ENCODE measurements around the gene NEDD4L. TPM values are rescaled to one million over a fixed set of nuclear protein-coding genes. Genes with fewer than 3 reads are reported as not detected.
"Not testable (repeated sequence)": the region's sequence is repeated elsewhere in the genome, so short reads cannot be mapped to it uniquely, and the experiment has no call there.

Gene NEDD4L
- total RNA-seq, 1 experiment from 2014 or later: 31.7 TPM

GRCh38 chr18:58265489-58265888 is 221.5 kb downstream of the NEDD4L start:
- DNase-seq (ENCODE audit: low read depth in 1 of 2, low spot score in 2 of 2); H3K4me3 ChIP-seq: not testable (repeated sequence)

GRCh38 chr18:58266291-58266690 is 222.3 kb downstream of the NEDD4L start:
- no peaks in the 10 kb centered on the region for H3K27me3 ChIP-seq (replicated peaks)
- H3K4me1 ChIP-seq (replicated peaks): peaks cover 39% of the 10 kb centered on the region
- no peaks in the 10 kb centered on the region for H3K9me3 ChIP-seq (replicated peaks)
- peaks cover 10% of the 10 kb centered on the region for H3K36me3 ChIP-seq
- no peak for DNase-seq (ENCODE audit: low read depth in 1 of 2, low spot score in 2 of 2)
- H3K27ac ChIP-seq: no peak overlapping the region
- no peak overlapping the region for H3K4me3 ChIP-seq

More at GRCh38 chr18:58265489-58265888, 221.5 kb downstream of the NEDD4L start:
- not testable (repeated sequence) for H3K9me3 ChIP-seq (replicated peaks); H3K27ac ChIP-seq; H3K27me3 ChIP-seq (replicated peaks); H3K36me3 ChIP-seq
- peaks cover 36% of the 10 kb centered on the region for H3K4me1 ChIP-seq (replicated peaks)

GRCh38 chr18:58267493-58267892 is 223.5 kb downstream of the NEDD4L start:
- Histone ChIP-seq H3K4me3 (no peak overlapping the region), H3K36me3 (peaks cover 4% of the 10 kb centered on the region; the same call in 1 of the 2 replicates), H3K9me3 (replicated peaks) (no peaks in the 10 kb centered on the region), H3K4me1 (replicated peaks) (peaks cover 39% of the 10 kb centered on the region), H3K27me3 (replicated peaks) (no peaks in the 10 kb centered on the region), H3K27ac (no peak overlapping the region)
- DNase-seq (ENCODE audit: low read depth in 1 of 2, low spot score in 2 of 2): no peak

GRCh38 chr18:58268849-58269248 is 224.8 kb downstream of the NEDD4L start:
- no peak for DNase-seq (ENCODE audit: low read depth in 1 of 2, low spot score in 2 of 2)
- peaks cover 4% of the 10 kb centered on the region; the same call in 1 of the 2 replicates for H3K36me3 ChIP-seq
- no peaks in the 10 kb centered on the region for H3K27me3 ChIP-seq (replicated peaks)
- no peak overlapping the region for H3K4me3 ChIP-seq
- H3K4me1 ChIP-seq (replicated peaks): peaks cover 27% of the 10 kb centered on the region
- no peak overlapping the region for H3K27ac ChIP-seq
- no peaks in the 10 kb centered on the region for H3K9me3 ChIP-seq (replicated peaks)

- Histone ChIP-seq H3K9me3 (replicated peaks) (no peaks in the 10 kb centered on the region), H3K36me3 (peaks cover 7% of the 10 kb centered on the region; the same call in 1 of the 2 replicates), H3K4me1 (replicated peaks) (peaks cover 27% of the 10 kb centered on the region), H3K27ac (no peak overlapping the region), H3K4me3 (no peak overlapping the region), H3K27me3 (replicated peaks) (no peaks in the 10 kb centered on the region)
- no peak for DNase-seq (ENCODE audit: low read depth in 1 of 2, low spot score in 2 of 2)
Measured at GRCh38 chr18:58269931-58270330, 225.9 kb downstream of the NEDD4L start.

GRCh38 chr18:58270396-58270795 is 226.4 kb downstream of the NEDD4L start:
- no peak overlapping the region for H3K27ac ChIP-seq

GRCh38 chr18:58271770-58272169 is 227.7 kb downstream of the NEDD4L start:
- Histone ChIP-seq H3K4me1 (replicated peaks) (peaks cover 27% of the 10 kb centered on the region), H3K27me3 (replicated peaks) (no peaks in the 10 kb centered on the region)
- no peak for DNase-seq (ENCODE audit: low read depth in 1 of 2, low spot score in 2 of 2)

More at GRCh38 chr18:58270396-58270795, 226.4 kb downstream of the NEDD4L start:
- Histone ChIP-seq H3K9me3 (replicated peaks) (no peaks in the 10 kb centered on the region), H3K4me3 (no peak overlapping the region), H3K27me3 (replicated peaks) (no peaks in the 10 kb centered on the region), H3K36me3 (peaks cover 7% of the 10 kb centered on the region; the same call in 1 of the 2 replicates), H3K4me1 (replicated peaks) (peaks cover 27% of the 10 kb centered on the region)
- no peak for DNase-seq (ENCODE audit: low read depth in 1 of 2, low spot score in 2 of 2)

GRCh38 chr18:58272209-58272608 is 228.2 kb downstream of the NEDD4L start:
- Histone ChIP-seq H3K27me3 (replicated peaks) (no peaks in the 10 kb centered on the region), H3K27ac (no peak overlapping the region), H3K9me3 (replicated peaks) (no peaks in the 10 kb centered on the region), H3K4me1 (replicated peaks) (peaks cover 27% of the 10 kb centered on the region), H3K4me3 (no peak overlapping the region), H3K36me3 (peaks cover 7% of the 10 kb centered on the region; the same call in 1 of the 2 replicates)
- DNase-seq (ENCODE audit: low read depth in 1 of 2, low spot score in 2 of 2): no peak

More at GRCh38 chr18:58271770-58272169, 227.7 kb downstream of the NEDD4L start:
- H3K4me3 ChIP-seq: no peak overlapping the region
- H3K27ac ChIP-seq: no peak overlapping the region
- H3K36me3 ChIP-seq: peaks cover 7% of the 10 kb centered on the region; the same call in 1 of the 2 replicates
- H3K9me3 ChIP-seq (replicated peaks): no peaks in the 10 kb centered on the region

GRCh38 chr18:58272779-58273435 is 228.9 kb downstream of the NEDD4L start:
- H3K4me3 ChIP-seq: no peak overlapping the region
- no peak for DNase-seq (ENCODE audit: low read depth in 1 of 2, low spot score in 2 of 2)
- no peak overlapping the region for H3K27ac ChIP-seq
- no peaks in the 10 kb centered on the region for H3K9me3 ChIP-seq (replicated peaks)
- H3K27me3 ChIP-seq (replicated peaks): no peaks in the 10 kb centered on the region
- peaks cover 7% of the 10 kb centered on the region; the same call in 1 of the 2 replicates for H3K36me3 ChIP-seq
- peaks cover 27% of the 10 kb centered on the region for H3K4me1 ChIP-seq (replicated peaks)

GRCh38 chr18:58275176-58275575 is 231.2 kb downstream of the NEDD4L start:
- Histone ChIP-seq H3K4me1 (replicated peaks) (peaks cover 6% of the 10 kb centered on the region), H3K4me3 (no peak overlapping the region), H3K9me3 (replicated peaks) (no peaks in the 10 kb centered on the region), H3K27ac (no peak overlapping the region), H3K36me3 (peaks cover 7% of the 10 kb centered on the region; the same call in 1 of the 2 replicates), H3K27me3 (replicated peaks) (no peaks in the 10 kb centered on the region)
- DNase-seq (ENCODE audit: low read depth in 1 of 2, low spot score in 2 of 2): no peak

GRCh38 chr18:58276789-58277739 is 233.0 kb downstream of the NEDD4L start:
- Histone ChIP-seq H3K27ac (no peak overlapping the region), H3K9me3 (replicated peaks) (no peaks in the 10 kb centered on the region), H3K36me3 (peaks cover 3% of the 10 kb centered on the region; the same call in 1 of the 2 replicates), H3K27me3 (replicated peaks) (no peaks in the 10 kb centered on the region), H3K4me3 (no peak overlapping the region), H3K4me1 (replicated peaks) (no peaks in the 10 kb centered on the region)
- DNase-seq (ENCODE audit: low read depth in 1 of 2, low spot score in 2 of 2): no peak

- no peak for DNase-seq (ENCODE audit: low read depth in 1 of 2, low spot score in 2 of 2)
- Histone ChIP-seq H3K27ac (no peak overlapping the region), H3K9me3 (replicated peaks) (no peaks in the 10 kb centered on the region), H3K4me1 (replicated peaks) (no peaks in the 10 kb centered on the region), H3K27me3 (replicated peaks) (no peaks in the 10 kb centered on the region), H3K36me3 (0 out of 2 replicates have a peak, but pooled peaks cover 5% of the 10 kb centered on the region), H3K4me3 (no peak overlapping the region)
Measured at GRCh38 chr18:58279504-58280175, 235.6 kb downstream of the NEDD4L start.

- no peaks in the 10 kb centered on the region for H3K9me3 ChIP-seq (replicated peaks)
- H3K27ac ChIP-seq: no peak overlapping the region
- DNase-seq (ENCODE audit: low read depth in 1 of 2, low spot score in 2 of 2): no peak
- H3K27me3 ChIP-seq (replicated peaks): no peaks in the 10 kb centered on the region
- H3K4me3 ChIP-seq: no peak overlapping the region
- no peaks in the 10 kb centered on the region for H3K4me1 ChIP-seq (replicated peaks)
- 0 out of 2 replicates have a peak, but pooled peaks cover 5% of the 10 kb centered on the region for H3K36me3 ChIP-seq
Measured at GRCh38 chr18:58280191-58280590, 236.2 kb downstream of the NEDD4L start.

Measured in SJSA1 (cell line).